ENCODE results near the gene PIGC. TPM values are rescaled to one million over a fixed set of nuclear protein-coding genes. Genes with fewer than 3 reads are reported as not detected.

Gene PIGC
- 18.5 and 21.0 TPM in 2 replicates for total RNA-seq

GRCh38 chr1:172443666-172444453, at the start of gene PIGC:
PIGC (minus strand) TSS chr1:172444069; CDS start chr1:172442622, 1,447 bp downstream.

GRCh38 chr1:172420385-172420784, 23.5 kb downstream of the PIGC start, which contains the start of gene C1orf105:
C1orf105 (plus strand) TSS chr1:172420685; CDS start chr1:172420886, 201 bp downstream.

Other genes starting within 250 kb of the PIGC start
- gene C1orf105, start 23.4 kb downstream of the PIGC start, total RNA-seq = not detected in 2 replicates
- 41.3 and 51.8 TPM in 2 replicates for gene SUCO, start 89.1 kb upstream of the PIGC start, total RNA-seq
- gene FASLG, start 215.0 kb upstream of the PIGC start, total RNA-seq = not detected in 2 replicates